HUES6 (cell line): ENCODE measurements around the gene FBLN1.

Source experiments
- H3K27ac ChIP-seq: 2 replicates; pipeline ENCODE4 v1.7.0; 2013; ENCODE audit warnings: low read depth, mild to moderate bottlenecking, low read length, inconsistent platforms
- H3K27me3 ChIP-seq: 2 replicates; pipeline ENCODE4 v1.6.1; 2013; ENCODE audit warnings: low read length; ENCODE audit not compliant: control insufficient read depth, insufficient read depth
- H3K36me3 ChIP-seq: 2 replicates; pipeline ENCODE4 v1.6.1; 2013; ENCODE audit warnings: low read length; ENCODE audit not compliant: control insufficient read depth, insufficient read depth
- H3K4me1 ChIP-seq: 2 replicates; pipeline ENCODE4 v1.6.1; 2013; ENCODE audit warnings: low read length; ENCODE audit not compliant: control insufficient read depth, insufficient read depth
- H3K4me3 ChIP-seq: 2 replicates; pipeline ENCODE4 v1.5.1; 2013; ENCODE audit warnings: low read depth, low read length
- H3K9ac ChIP-seq: one replicate; pipeline ENCODE4 v1.6.1; 2013; ENCODE audit warnings: mild to moderate bottlenecking, low read length
- H3K9me3 ChIP-seq: 2 replicates; pipeline ENCODE4 v1.6.1; 2013; ENCODE audit warnings: low read depth, low read length; ENCODE audit not compliant: control insufficient read depth, insufficient read depth

FBLN1 gene

DNA sequence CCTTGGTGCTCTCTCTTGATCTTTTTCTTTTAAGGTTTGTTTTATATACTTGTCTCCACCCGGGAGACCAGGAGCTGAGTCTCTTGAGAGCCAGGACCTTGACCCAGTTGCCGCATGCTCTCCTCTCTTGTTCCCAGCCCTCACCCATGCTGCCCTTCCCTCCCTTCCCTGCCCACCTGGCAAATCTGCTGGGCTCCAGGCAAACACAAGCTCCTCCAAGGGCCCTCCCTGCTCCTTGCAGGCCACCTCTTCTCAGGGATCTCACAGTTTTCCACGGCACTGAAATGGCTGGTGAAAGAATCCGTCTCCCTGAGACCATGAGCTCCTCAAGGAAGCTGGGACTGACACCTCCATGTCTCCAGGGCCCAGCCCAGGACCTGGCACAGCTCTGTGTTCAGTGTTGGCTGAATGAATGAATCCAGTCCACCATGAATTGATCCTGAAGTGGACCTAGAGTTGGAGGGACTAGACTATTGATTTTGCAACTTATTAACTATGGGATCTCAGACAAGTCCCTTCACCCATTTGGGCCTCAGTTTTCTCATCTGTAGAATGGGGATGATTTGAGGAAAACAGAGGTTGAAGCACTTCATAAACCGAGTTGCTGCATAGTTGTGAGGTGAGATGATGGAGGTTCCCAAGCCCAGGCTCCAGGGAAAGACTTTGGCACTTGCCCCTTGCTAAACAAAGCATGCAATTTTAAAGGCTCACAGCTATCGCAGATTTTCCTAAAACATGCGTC, 25.1 kb upstream of the FBLN1 start:
- Histone ChIP-seq H3K9me3 (peaks cover 10% of the 10 kb centered on the region; the same call in 1 of the 2 replicates), H3K9ac (no peak overlapping the region), H3K27me3 (no peaks in the 10 kb centered on the region; the same call in 1 of the 2 replicates), H3K36me3 (no peaks in the 10 kb centered on the region), H3K27ac (no peak overlapping the region), H3K4me3 (no peak overlapping the region), H3K4me1 (peaks cover 7% of the 10 kb centered on the region; the same call in 1 of the 2 replicates)

DNA sequence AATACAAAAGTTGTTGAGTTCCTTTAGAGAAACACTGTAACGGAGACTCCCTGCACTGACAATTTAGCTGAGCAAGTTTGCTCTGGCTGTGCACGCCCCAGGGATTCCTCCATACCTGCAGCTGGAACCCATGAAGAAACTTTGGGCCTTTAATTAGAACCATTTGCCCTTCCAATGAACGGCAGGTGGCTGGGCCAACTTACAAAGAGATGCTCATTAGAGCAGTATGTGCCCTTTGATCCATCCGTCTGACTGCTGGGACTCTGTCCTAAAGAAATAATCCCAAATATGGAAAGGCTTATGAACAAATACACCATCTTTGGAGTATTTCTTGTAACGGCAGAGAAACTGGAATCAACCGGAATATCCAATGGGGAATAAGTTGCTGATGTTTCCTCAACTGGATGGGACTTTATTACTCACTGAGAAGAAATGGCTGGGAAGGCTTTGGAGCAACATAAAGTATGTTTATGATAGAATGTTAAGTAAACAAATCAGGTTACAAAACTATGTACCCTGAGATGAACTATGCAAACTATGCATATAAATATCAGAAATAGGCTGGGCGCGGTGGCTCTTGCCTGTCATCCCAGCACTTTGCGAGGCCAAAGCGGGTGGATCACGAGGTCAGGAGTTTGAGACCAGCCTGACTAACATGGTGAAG, 24.4 kb upstream of the FBLN1 start:
- Histone ChIP-seq H3K36me3 (no peaks in the 10 kb centered on the region), H3K27ac (no peak overlapping the region), H3K4me1 (peaks cover 7% of the 10 kb centered on the region; the same call in 1 of the 2 replicates), H3K4me3 (no peak overlapping the region), H3K9me3 (peaks cover 13% of the 10 kb centered on the region), H3K27me3 (no peaks in the 10 kb centered on the region; the same call in 1 of the 2 replicates), H3K9ac (no peak overlapping the region)

DNA sequence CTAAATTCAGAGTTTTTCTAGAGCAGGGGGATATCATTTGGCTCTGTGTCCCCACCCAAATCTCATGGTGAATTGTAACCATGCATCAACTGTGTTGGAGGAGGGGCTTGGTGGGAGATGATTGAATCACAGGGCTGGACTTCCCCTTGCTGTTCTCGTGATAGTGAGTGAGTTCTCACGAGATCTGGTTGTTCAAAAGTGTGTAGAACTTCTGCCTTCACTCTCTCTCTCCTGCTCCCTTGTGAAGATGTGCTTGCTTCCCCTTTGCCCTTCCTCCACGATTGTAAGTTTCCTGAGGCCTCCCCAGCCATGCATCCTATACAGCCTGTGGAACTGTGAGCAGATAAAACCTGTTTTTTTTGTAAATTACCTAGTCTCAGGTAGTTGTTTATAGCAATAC, 22.0 kb upstream of the FBLN1 start:
- Histone ChIP-seq H3K9me3 (peaks cover 22% of the 10 kb centered on the region), H3K27ac (no peak overlapping the region), H3K4me1 (no peaks in the 10 kb centered on the region), H3K9ac (no peak overlapping the region), H3K4me3 (no peak overlapping the region), H3K27me3 (no peaks in the 10 kb centered on the region; the same call in 1 of the 2 replicates), H3K36me3 (no peaks in the 10 kb centered on the region)

DNA sequence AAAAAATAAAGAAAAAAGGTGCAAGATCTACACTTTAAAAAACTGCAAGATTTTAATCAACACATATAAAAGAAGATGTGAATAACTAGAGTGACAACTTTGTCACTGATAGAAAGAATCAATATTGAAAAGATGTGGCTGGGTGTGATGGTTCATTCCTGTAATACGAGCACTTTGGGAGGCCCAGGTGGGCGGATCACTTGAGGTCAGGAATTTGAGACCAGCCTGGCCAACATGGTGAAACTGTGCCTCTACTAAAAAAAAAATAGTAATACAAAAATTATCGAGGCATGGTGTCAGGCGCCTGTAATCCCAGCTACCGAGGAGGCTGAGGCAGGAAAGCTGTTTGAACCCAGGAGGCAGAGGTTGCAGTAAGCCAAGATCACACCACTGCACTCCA, 21.0 kb upstream of the FBLN1 start:
- no peaks in the 10 kb centered on the region for H3K4me1 ChIP-seq
- no peak overlapping the region for H3K9ac ChIP-seq
- H3K27me3 ChIP-seq: no peaks in the 10 kb centered on the region; the same call in 1 of the 2 replicates
- H3K36me3 ChIP-seq: no peaks in the 10 kb centered on the region
- H3K27ac ChIP-seq: no peak overlapping the region
- H3K9me3 ChIP-seq: peaks cover 26% of the 10 kb centered on the region
- no peak overlapping the region for H3K4me3 ChIP-seq

DNA sequence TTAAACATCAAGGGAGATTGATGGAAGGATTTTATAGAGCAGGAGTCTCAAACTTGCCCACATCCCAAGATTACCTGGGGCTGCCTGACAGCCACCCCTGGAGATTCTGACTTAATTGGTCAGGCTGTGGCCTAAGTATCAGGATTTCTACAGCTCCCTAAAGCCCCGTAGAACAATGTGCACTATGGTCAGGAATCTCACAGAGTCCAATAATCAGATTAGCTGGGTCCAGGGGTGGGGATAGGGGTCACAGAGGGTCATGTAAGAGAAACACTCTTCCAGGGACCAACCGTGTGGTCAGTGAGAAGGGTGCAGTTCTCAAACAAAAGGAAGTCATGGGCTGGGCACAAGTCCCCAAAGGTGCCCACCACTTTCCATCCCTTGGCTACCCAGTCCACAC, 20.5 kb upstream of the FBLN1 start:
- no peak overlapping the region for H3K4me3 ChIP-seq
- H3K27me3 ChIP-seq: no peaks in the 10 kb centered on the region; the same call in 1 of the 2 replicates
- no peaks in the 10 kb centered on the region for H3K4me1 ChIP-seq
- H3K36me3 ChIP-seq: no peaks in the 10 kb centered on the region
- H3K9me3 ChIP-seq: peaks cover 30% of the 10 kb centered on the region
- no peak overlapping the region for H3K9ac ChIP-seq
- H3K27ac ChIP-seq: no peak overlapping the region

DNA sequence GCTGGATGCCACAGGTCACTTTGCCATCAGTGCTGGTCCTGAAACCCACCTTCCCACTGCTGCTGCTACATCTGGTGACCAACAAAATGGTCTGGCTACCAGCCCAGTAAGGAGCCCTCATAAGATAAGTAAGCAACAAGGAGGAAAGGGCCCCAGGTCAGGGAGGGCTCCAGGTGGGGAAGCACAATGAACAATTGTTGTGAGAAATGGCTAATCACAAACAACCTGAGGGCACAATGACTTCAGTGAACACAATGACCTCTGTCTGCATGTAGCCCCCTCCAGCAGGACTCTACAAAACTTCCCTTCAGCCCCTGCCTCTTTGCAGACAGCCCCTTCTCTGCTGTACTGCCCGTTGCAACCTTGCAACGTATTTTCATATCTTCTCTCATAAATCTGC, 19.4 kb upstream of the FBLN1 start:
- Histone ChIP-seq H3K27me3 (no peaks in the 10 kb centered on the region), H3K27ac (no peak overlapping the region), H3K9ac (no peak overlapping the region), H3K4me3 (no peak overlapping the region), H3K36me3 (no peaks in the 10 kb centered on the region), H3K4me1 (no peaks in the 10 kb centered on the region), H3K9me3 (peaks cover 41% of the 10 kb centered on the region)

DNA sequence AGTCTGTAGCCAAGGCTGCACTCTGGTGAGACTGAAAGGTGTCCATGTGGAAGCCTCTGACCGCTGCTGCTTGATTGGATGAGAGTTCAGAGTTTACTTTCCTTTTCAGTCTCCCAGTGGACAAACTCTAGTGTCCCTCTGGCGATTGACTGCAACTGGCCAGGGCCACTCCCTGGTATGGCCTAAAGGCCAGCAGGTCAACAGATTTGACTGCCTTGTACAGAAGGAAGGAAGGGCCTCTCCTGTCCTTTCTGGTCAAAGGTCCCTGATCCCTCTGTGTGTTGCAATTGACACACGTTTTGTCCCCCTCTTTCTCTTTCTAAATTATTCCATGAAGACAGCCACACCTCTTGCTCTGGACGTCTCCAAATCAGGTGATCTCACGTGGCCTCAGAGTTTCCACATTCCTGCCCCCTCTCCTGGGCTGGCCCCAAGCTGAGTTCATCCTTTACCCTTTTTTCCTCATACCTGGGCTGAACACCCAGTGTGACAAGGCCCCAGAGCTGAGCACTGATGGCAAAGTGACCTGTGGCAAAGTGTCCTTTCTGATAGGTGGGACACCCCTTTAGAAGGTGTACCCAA, 18.7 kb upstream of the FBLN1 start:
- peaks cover 46% of the 10 kb centered on the region for H3K9me3 ChIP-seq
- no peak overlapping the region for H3K4me3 ChIP-seq
- H3K27ac ChIP-seq: no peak overlapping the region
- no peaks in the 10 kb centered on the region for H3K4me1 ChIP-seq
- H3K36me3 ChIP-seq: no peaks in the 10 kb centered on the region
- H3K27me3 ChIP-seq: no peaks in the 10 kb centered on the region
- no peak overlapping the region for H3K9ac ChIP-seq

DNA sequence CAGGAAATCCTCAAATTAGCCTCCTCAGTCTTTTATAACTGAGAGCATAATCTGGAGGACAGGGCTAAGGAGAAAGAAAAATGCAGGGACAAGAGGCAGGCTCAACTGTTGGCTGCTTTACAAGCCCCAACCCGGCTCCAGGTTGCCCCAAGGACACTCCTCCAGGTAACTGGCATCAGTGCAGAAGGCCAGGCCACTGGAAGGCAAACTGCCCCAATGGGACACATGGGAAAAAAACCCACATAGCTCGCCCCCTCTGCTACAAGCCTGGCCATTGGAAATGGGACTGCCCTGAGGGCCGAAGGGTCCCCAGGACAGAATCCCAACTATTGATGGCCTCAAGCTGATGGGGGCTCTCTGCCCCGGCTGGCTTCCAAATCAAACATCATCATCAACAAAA, 17.9 kb upstream of the FBLN1 start:
- no peak overlapping the region for H3K9ac ChIP-seq
- H3K9me3 ChIP-seq: peaks cover 50% of the 10 kb centered on the region
- H3K4me1 ChIP-seq: no peaks in the 10 kb centered on the region
- H3K27me3 ChIP-seq: no peaks in the 10 kb centered on the region
- no peak overlapping the region for H3K27ac ChIP-seq
- H3K4me3 ChIP-seq: no peak overlapping the region
- no peaks in the 10 kb centered on the region for H3K36me3 ChIP-seq

DNA sequence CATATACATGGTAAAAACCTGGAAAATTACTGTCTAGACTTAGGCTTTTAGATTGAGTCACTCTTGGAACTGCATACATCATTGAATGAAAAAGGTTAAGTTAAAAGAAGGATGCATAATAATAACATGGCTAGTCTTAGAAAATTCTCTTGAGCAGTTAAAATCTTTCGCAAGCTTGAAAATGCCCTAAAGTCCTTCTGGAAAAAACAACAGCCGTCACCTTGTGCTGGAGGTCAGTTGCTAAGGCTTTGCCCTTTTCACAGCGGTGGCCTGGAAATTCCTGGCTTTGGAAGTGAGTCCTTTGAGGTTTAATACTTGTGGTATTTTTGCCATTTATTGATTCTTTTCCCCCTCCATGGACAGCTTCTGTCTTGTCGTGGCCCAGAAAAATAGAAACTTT, 17.4 kb upstream of the FBLN1 start:
- no peak overlapping the region for H3K27ac ChIP-seq
- H3K9ac ChIP-seq: no peak overlapping the region
- H3K9me3 ChIP-seq: peaks cover 55% of the 10 kb centered on the region
- H3K27me3 ChIP-seq: no peaks in the 10 kb centered on the region
- H3K36me3 ChIP-seq: no peaks in the 10 kb centered on the region
- no peak overlapping the region for H3K4me3 ChIP-seq
- no peaks in the 10 kb centered on the region for H3K4me1 ChIP-seq

DNA sequence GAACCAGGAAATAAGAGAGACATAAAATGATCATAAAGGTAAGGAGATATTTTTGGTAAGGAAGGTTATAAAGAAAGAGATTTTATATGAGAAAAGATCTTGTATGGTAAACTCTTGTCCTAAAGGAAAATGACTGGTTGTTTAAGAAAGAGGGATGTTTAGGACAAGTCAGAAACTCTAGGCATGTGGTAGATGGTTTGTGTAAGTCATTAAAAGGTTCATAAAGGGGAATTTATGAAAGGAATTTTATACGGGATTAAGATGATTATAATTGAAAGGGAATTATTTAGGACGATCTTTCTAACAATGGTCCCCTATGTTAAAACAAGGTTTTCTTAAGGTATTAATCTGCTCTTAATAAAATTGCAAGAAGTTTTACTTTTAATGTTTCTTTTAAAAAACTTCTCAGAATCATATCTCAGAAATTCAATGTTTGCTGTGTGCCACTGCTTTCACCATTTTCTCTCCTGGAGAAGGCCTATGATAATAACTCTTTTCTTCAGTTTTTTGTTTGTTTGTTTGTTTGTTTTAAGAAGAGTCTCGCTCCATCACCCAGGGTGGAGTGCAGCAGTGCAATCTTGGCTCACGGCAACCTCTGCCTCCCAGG, 13.8 kb upstream of the FBLN1 start:
- peaks cover 64% of the 10 kb centered on the region for H3K9me3 ChIP-seq
- H3K4me3 ChIP-seq: no peak overlapping the region
- no peak overlapping the region for H3K27ac ChIP-seq
- H3K4me1 ChIP-seq: 0 out of 2 replicates have a peak, but pooled peaks cover 3% of the 10 kb centered on the region
- no peak overlapping the region for H3K9ac ChIP-seq
- no peaks in the 10 kb centered on the region for H3K36me3 ChIP-seq
- H3K27me3 ChIP-seq: no peaks in the 10 kb centered on the region

DNA sequence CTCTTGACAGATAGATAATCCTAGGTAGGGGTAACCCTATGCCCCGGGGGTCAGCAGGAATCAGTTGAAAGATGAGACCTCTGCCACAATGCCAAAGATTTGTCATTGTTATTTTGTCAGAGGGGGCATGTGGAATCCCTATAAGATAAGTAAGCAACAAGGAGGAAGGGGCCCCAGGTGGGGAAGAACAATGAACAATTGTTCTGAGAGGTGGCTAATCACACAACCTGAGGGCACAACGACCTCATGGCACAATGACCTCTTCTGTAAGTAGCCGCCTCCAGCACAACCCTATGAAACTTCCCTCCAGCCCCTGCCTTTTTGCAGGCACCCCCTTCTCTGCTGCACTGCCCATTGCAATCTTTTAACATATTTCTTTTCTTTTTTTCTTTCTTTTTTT, 11.8 kb upstream of the FBLN1 start:
- Histone ChIP-seq H3K9me3 (peaks cover 69% of the 10 kb centered on the region), H3K36me3 (no peaks in the 10 kb centered on the region), H3K9ac (no peak overlapping the region), H3K4me3 (no peak overlapping the region), H3K27ac (no peak overlapping the region), H3K4me1 (peaks cover 4% of the 10 kb centered on the region; the same call in 1 of the 2 replicates), H3K27me3 (no peaks in the 10 kb centered on the region)
